Central memory CD8-positive, alpha-beta T cell (primary cell): ENCODE results near the gene DIP2C.

Source experiments
- ATAC-seq: fragments of 150-1000 bp; cut with Tn5 transposase; replicated peaks from 2 replicates; pipeline ENCODE4 v1.10.0; 2022; ENCODE audit warnings: mild to moderate bottlenecking, moderate FRiP score, moderate number of reproducible peaks; ENCODE audit not compliant: poor library complexity, severe bottlenecking; ENCODE audit errors: extremely low read depth
- DNase-seq, 2 donors: peaks; one replicate each; pipeline ENCODE4 v3.0.0; 2021; ENCODE audit warnings: low spot score in 2 of 2
- H3K27ac Mint-ChIP-seq: one replicate; pipeline ENCODE4 v1.8.0; 2022; ENCODE audit warnings: low read depth, mild to moderate bottlenecking, moderate library complexity, mixed read lengths
- H3K27me3 Mint-ChIP-seq: one replicate; pipeline ENCODE4 v1.8.0; 2022; ENCODE audit warnings: mixed read lengths
- H3K36me3 Mint-ChIP-seq: one replicate; pipeline ENCODE4 v1.8.0; 2022; ENCODE audit warnings: mild to moderate bottlenecking, moderate library complexity, mixed read lengths; ENCODE audit not compliant: insufficient read depth
- H3K4me1 Mint-ChIP-seq: one replicate; pipeline ENCODE4 v1.8.0; 2022; ENCODE audit warnings: mixed read lengths
- H3K4me3 Mint-ChIP-seq: one replicate; pipeline ENCODE4 v1.8.0; 2022; ENCODE audit warnings: mild to moderate bottlenecking, moderate library complexity, mixed read lengths
- H3K9me3 Mint-ChIP-seq: one replicate; pipeline ENCODE4 v1.8.0; 2022; ENCODE audit warnings: mixed read lengths

Gene DIP2C

GRCh38 chr10:691216-691615, 1.7 kb upstream of the DIP2C start:
- Mint-ChIP-seq H3K9me3 (no peaks in the 10 kb centered on the region), H3K27me3 (peaks cover 71% of the 10 kb centered on the region), H3K27ac (no peak overlapping the region), H3K4me1 (peaks cover 5% of the 10 kb centered on the region), H3K4me3 (peak overlapping the region; percentile 31), H3K36me3 (no peaks in the 10 kb centered on the region)
- DNase-seq, result no peak
- ATAC-seq, result no peak

GRCh38 chr10:690372-691161, 1.1 kb upstream of the DIP2C start:
- ATAC-seq, result no peak
- DNase-seq, result no peak
- Mint-ChIP-seq H3K4me3 (peak overlapping the region; percentile 32), H3K27me3 (peaks cover 68% of the 10 kb centered on the region), H3K36me3 (no peaks in the 10 kb centered on the region), H3K27ac (no peak overlapping the region), H3K9me3 (no peaks in the 10 kb centered on the region), H3K4me1 (peaks cover 5% of the 10 kb centered on the region)

- DNase-seq (no peak), ATAC-seq (no peak)
- H3K36me3 Mint-ChIP-seq, result no peaks in the 10 kb centered on the region
- peaks cover 67% of the 10 kb centered on the region for H3K27me3 Mint-ChIP-seq
- no peak overlapping the region for H3K4me3 Mint-ChIP-seq
- H3K4me1 Mint-ChIP-seq, result peaks cover 5% of the 10 kb centered on the region
- no peak overlapping the region for H3K27ac Mint-ChIP-seq
- no peaks in the 10 kb centered on the region for H3K9me3 Mint-ChIP-seq
Measured at GRCh38 chr10:689121-689451, 382 bp downstream of the DIP2C start.

GRCh38 chr10:688312-689120, 952 bp downstream of the DIP2C start:
- peaks cover 65% of the 10 kb centered on the region for H3K27me3 Mint-ChIP-seq
- H3K4me3 Mint-ChIP-seq, result peak overlapping the region; percentile 27
- H3K4me1 Mint-ChIP-seq, result peaks cover 5% of the 10 kb centered on the region
- DNase-seq, result no peak
- no peak for ATAC-seq
- no peaks in the 10 kb centered on the region for H3K36me3 Mint-ChIP-seq
- H3K27ac Mint-ChIP-seq, result no peak overlapping the region
- H3K9me3 Mint-ChIP-seq, result no peaks in the 10 kb centered on the region

- H3K27me3 Mint-ChIP-seq, result peaks cover 65% of the 10 kb centered on the region
- ATAC-seq, result no peak
Measured at GRCh38 chr10:687583-688311, 1.7 kb downstream of the DIP2C start.

DNA sequence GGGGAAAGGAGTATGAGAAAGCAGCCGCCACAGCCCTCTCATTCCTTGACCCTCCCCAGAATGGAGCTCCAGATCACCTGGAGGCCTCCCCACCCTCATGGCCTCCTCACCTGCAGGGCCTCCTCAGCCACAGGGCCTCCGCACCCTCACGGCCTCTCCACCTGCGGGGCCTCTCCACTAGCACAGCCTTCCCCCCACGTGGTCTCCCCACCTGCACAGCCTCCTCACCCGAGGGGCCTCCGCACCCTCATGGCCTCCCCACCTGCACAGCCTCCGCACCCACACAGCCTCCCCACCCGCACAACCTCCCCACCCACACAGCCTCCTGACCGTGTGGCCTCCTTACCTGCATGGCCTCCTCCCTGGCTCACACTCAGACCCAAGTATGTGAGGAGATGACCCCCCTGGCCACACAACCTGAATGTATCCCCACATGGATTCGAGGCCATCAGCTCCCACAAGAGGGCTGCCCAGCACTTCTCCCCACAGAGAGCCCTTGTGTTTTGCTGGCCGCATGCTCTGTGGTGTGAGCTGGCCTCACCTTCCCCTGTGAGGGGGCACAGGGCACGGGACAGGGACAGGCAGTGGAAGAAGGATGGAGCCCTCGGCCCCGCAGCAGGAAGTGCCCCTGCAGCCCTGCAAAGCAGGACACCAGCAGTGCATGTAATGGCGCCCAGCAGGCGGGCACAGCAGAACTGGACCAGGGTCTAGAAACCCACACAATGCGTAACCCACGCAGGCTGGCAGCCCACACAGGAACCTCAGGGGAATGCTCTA, 3.1 kb downstream of the DIP2C start:
- H3K9me3 Mint-ChIP-seq, result no peaks in the 10 kb centered on the region
- H3K27ac Mint-ChIP-seq, result no peak overlapping the region
- ATAC-seq (no peak), DNase-seq (no peak)
- H3K36me3 Mint-ChIP-seq, result no peaks in the 10 kb centered on the region
- H3K4me3 Mint-ChIP-seq, result no peak overlapping the region
- H3K27me3 Mint-ChIP-seq, result peaks cover 55% of the 10 kb centered on the region
- peaks cover 5% of the 10 kb centered on the region for H3K4me1 Mint-ChIP-seq

More at GRCh38 chr10:687583-688311, 1.7 kb downstream of the DIP2C start:
- Mint-ChIP-seq H3K36me3 (no peaks in the 10 kb centered on the region), H3K27ac (no peak overlapping the region), H3K9me3 (no peaks in the 10 kb centered on the region), H3K4me3 (peak overlapping the region; percentile 27), H3K4me1 (peaks cover 5% of the 10 kb centered on the region)
- no peak for DNase-seq

GRCh38 chr10:685613-686012, 3.9 kb downstream of the DIP2C start:
- Mint-ChIP-seq H3K27ac (no peak overlapping the region), H3K27me3 (peaks cover 47% of the 10 kb centered on the region), H3K4me3 (no peak overlapping the region), H3K9me3 (no peaks in the 10 kb centered on the region), H3K4me1 (peaks cover 5% of the 10 kb centered on the region), H3K36me3 (no peaks in the 10 kb centered on the region)
- ATAC-seq, result no peak
- DNase-seq, result no peak

DNA sequence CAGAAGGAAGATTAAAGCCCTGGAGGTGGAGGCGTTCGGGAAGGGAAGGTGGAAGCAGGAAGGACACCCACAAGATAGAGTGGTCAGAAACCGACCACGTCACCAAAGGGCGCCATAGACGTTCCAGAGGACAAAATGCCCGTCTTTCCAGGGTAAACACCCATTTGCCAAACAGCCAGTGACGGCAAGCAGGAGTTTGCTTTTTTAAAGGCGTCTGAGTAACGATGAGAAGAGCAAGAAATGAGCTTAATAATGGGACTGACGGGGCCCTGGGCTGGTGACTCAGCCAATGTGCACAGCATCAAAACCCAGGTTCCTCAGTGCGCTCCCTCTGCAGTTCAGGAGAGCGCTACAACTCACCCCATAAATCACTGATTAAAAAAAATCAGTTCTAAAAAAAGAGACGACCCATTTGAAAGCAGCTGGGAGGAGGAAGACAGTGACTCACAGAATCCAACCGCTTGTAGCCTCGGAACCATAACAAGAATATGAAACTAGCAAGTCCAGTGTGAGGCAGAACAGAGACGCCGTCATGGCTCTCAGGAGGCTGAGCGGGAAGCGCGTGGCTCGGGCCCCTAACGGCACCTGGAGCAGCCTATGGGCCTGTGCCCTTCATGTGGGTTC, 5.9 kb downstream of the DIP2C start:
- DNase-seq (no peak), ATAC-seq (no peak)
- H3K4me1 Mint-ChIP-seq, result no peaks in the 10 kb centered on the region
- H3K27me3 Mint-ChIP-seq, result peaks cover 40% of the 10 kb centered on the region
- no peak overlapping the region for H3K4me3 Mint-ChIP-seq
- no peaks in the 10 kb centered on the region for H3K36me3 Mint-ChIP-seq
- no peak overlapping the region for H3K27ac Mint-ChIP-seq
- no peaks in the 10 kb centered on the region for H3K9me3 Mint-ChIP-seq

- Mint-ChIP-seq H3K4me3 (no peak overlapping the region), H3K9me3 (no peaks in the 10 kb centered on the region), H3K27me3 (peaks cover 34% of the 10 kb centered on the region), H3K4me1 (no peaks in the 10 kb centered on the region), H3K27ac (no peak overlapping the region), H3K36me3 (no peaks in the 10 kb centered on the region)
- no peak for DNase-seq
- ATAC-seq, result no peak
Measured at GRCh38 chr10:682931-683447, 6.5 kb downstream of the DIP2C start.

GRCh38 chr10:681670-682318, 7.7 kb downstream of the DIP2C start:
- ATAC-seq (no peak), DNase-seq (no peak)
- Mint-ChIP-seq H3K36me3 (no peaks in the 10 kb centered on the region), H3K27ac (no peak overlapping the region), H3K27me3 (peaks cover 22% of the 10 kb centered on the region), H3K4me3 (no peak overlapping the region), H3K9me3 (no peaks in the 10 kb centered on the region), H3K4me1 (no peaks in the 10 kb centered on the region)

DNA sequence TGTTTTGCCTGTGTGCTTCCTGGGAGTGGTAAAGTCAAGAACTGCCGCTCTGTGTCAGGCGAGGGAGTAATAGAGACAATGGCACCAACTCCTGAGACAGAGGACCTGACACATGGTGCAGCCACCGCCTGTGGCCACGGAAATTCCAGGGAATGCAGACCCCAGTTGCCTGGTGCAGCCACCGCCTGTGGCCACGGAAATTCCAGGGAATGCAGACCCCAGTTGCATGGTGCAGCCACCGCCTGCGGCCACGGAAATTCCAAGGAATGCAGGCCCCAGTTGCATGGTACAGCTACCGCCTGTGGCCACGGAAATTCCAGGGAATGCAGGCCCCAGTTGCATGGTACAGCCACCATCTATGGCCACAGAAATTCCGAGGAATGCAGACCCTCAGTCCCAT, 8.7 kb downstream of the DIP2C start:
- DNase-seq (no peak), ATAC-seq (no peak)
- no peaks in the 10 kb centered on the region for H3K36me3 Mint-ChIP-seq
- peaks cover 15% of the 10 kb centered on the region for H3K27me3 Mint-ChIP-seq
- no peak overlapping the region for H3K27ac Mint-ChIP-seq
- no peaks in the 10 kb centered on the region for H3K4me1 Mint-ChIP-seq
- H3K9me3 Mint-ChIP-seq, result no peaks in the 10 kb centered on the region
- H3K4me3 Mint-ChIP-seq, result no peak overlapping the region
